Activated CD8-positive, alpha-beta memory T cell treated with anti-CD3 and anti-CD28 coated beads for 48 hours (primary cell): ENCODE data around the gene RRP8.
A peak's percentile ranks its signal among the peaks of the same experiment; 100 is the strongest.

Experiments used
- DNase-seq, 3 experiments: peaks; one replicate each; pipeline ENCODE4 v3.0.0-alpha.2; 2020; ENCODE audit warnings: low read depth in 2 of 3, low spot score in 2 of 3

Gene RRP8

GRCh38 chr11:6617315-6617781, 13.9 kb upstream of the RRP8 start:
- DNase-seq, result no peak

- DNase-seq, result no peak
Observed at GRCh38 chr11:6616596-6617250, 13.3 kb upstream of the RRP8 start.

GRCh38 chr11:6615882-6616585, 12.6 kb upstream of the RRP8 start:
- DNase-seq, result no peak

GRCh38 chr11:6615046-6615445, 11.6 kb upstream of the RRP8 start:
- no peak for DNase-seq

DNA sequence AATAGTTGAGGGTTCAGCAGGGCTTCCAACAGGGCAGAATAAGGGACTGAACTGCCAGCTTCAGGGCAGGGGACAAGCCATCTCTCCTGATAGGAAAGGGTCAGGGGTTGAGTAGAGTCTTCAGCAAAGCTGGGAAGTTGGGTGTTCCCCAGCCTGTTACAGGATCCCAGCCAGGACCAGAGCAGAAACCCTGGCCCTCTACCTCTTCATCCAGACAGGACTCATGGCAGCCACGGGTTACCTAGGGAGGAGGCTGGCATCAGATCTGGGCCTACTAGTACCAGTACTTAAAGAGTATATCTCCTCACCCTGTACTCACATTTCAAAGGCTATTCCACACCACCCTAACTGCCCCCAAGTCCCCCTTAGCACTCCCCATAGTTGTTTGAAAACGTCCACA, 11.0 kb upstream of the RRP8 start:
- no peak for DNase-seq

GRCh38 chr11:6613496-6613895, 10.1 kb upstream of the RRP8 start:
- no peak for DNase-seq

- peak; percentile 89 to 90 (median 90) for DNase-seq
Observed at GRCh38 chr11:6612213-6613041, 9.0 kb upstream of the RRP8 start, which contains the start of gene TAF10. Gene TAF10 (minus strand): TSS chr11:6612216. CDS start chr11:6612189, 27 bp downstream.

GRCh38 chr11:6611963-6612212, 8.5 kb upstream of the RRP8 start:
- no peak for DNase-seq

GRCh38 chr11:6611092-6611962, 7.9 kb upstream of the RRP8 start:
- DNase-seq, result no peak

GRCh38 chr11:6610591-6610990, 7.2 kb upstream of the RRP8 start:
- DNase-seq, result no peak

GRCh38 chr11:6609502-6610015, 6.1 kb upstream of the RRP8 start:
- no peak for DNase-seq

DNA sequence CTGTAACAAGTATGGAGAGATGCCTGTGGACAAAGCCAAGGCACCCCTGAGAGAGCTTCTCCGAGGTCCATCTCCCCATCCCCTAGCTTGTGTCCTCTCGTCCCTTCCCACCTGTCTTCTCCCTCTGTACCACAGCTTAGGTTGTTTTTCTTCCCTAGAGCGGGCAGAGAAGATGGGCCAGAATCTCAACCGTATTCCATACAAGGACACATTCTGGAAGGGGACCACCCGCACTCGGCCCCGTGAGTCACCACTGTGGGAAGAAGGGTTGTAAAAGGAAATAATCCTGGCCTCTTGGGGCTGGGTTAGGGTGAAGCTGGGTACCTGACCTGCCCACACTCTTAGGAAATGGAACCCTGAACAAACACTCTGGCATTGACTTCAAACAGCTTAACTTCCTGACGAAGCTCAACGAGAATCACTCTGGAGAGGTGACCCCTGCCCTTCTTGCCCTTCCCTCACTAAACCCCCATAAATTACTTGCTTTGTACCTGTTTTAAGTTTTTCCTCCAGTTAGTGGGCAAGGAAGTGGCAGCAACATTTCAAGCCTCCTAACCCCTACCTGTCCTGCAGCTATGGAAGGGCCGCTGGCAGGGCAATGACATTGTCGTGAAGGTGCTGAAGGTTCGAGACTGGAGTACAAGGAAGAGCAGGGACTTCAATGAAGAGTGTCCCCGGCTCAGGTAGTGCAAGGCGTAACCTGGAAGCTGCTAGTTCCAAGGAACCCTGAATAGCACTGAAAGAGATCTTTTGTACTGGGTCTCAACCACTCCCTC, 5.5 kb upstream of the RRP8 start:
- DNase-seq, result no peak

DNA sequence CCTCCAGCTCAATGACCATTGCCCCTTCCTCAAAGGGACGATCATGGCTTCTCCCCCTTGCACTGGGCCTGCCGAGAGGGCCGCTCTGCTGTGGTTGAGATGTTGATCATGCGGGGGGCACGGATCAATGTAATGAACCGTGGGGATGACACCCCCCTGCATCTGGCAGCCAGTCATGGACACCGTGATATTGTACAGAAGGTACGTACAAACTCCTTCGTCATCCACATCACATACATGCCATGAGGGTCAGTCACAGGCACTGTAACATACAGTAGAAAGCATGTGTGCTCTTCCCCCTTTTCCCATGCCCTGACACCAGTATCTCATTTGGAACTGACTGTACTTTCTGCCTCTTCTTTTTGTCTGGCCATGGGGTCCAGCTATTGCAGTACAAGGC, 4.6 kb upstream of the RRP8 start:
- DNase-seq, result no peak

DNA sequence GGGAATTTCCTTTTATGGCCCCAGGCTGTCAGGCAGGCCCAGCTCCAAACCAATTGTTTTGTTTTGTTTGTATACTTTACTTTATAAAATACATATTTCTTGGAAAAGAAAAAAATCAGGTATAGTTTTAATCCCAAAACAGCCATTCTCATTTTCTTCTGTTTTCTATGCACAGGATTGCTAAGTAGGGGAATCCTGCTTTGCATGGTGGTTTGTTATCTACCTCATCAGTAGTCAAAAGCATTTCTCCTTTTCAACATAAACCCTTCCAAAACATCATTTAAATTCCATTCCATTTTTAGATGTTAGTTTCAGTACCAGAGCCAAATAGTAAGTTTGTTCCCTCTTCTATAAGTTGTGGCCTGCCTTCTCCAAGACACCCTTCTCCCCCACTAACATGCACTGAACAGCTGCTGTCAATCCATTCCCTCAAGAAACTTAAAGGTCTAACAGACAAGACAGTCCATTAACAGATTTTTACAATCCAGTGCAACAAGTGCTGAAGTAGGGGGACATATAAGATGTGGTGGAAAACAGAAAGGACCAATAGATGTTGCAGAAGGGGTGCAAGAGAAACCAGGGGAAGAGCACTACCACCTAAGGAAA, 3.9 kb upstream of the RRP8 start:
- no peak for DNase-seq

GRCh38 chr11:6606471-6607189, 3.2 kb upstream of the RRP8 start:
- peak in 1 of 3 experiments; percentile 42 for DNase-seq

DNA sequence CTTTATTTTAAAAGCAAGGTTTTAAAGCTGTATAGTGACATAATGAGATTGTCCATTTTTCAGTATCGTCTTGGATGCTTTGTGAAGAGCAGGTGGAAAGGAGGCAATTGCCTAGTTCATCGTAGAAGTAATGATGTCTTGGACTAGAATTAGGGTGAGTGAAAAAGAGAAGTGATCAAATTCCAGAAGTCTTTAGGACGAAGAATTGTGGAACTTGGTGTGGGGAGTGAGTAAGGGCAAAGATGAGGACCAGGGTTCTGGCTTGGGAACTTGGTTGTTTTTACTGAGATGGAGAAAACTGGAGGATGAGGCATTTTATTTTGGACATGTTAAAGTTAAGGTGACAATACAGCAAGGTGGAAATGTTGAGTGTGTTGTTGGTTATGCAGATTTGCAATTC, 1.4 kb upstream of the RRP8 start:
- no peak for DNase-seq

DNA sequence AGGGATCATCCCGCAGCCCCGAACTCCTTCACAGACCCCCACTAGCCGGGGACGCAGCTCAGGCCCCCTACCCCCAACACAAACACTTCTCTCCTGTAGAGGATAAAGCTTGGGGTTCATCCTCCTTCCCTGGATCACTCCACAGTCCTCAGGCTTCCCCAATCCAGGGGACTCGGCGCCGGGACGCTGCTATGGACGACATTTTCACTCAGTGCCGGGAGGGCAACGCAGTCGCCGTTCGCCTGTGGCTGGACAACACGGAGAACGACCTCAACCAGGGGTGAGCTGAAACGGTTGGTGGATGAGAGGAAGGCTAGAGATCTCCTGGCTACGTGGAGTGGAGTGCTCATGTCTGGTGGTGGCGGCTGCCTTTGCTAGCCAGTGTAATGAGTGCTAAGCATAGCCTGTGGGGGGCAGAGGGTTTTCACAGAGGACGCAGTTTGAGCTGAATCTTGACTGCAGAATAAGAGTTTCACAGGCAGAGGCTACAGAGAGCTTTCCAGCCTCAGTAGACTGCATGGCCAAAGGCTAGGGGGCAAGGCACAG, 738 bp upstream of the RRP8 start:
- DNase-seq, result no peak

GRCh38 chr11:6602096-6602940, 1.1 kb downstream of the RRP8 start:
- DNase-seq, result no peak
